GM12878 (cell line): ENCODE data around the gene CELF2. TPM values are rescaled to one million over a fixed set of nuclear protein-coding genes. Genes with fewer than 3 reads are reported as not detected.
A peak's percentile ranks its signal among the peaks of the same experiment; 100 is the strongest.

ENCODE experiments used
- ATAC-seq: fragments of 200-7000 bp; cut with Tn5 transposase; 3 replicates; pipeline ENCODE4 v1.9.1; 2020; ENCODE audit warnings: mild to moderate bottlenecking, moderate library complexity
- BruUV-seq: library from RNA; stranded (reverse); fragments of 400-500 nt; replicated peaks from 2 replicates; lab custom pipeline; 2021; lab: Mats Ljungman, UMichigan
- CTCF ChIA-PET: fragments of 300-600 bp; sonication (Branson Sonifier 250); formaldehyde crosslinking; extraction: SDS; loops from one replicate; lab custom pipeline; 2021; ENCODE audit warnings: inconsistent platforms; lab: Yijun Ruan, JAX
- POLR2A ChIA-PET: fragments of 350-600 bp; formaldehyde crosslinking; extraction: SDS; loops from one replicate; lab custom pipeline; 2021; ENCODE audit warnings: inconsistent platforms; lab: Charles Lee
- RAD21 ChIA-PET: fragments of 300-600 bp; sonication (Branson Sonifier 250); formaldehyde crosslinking; loops from one replicate; lab custom pipeline; 2023; ENCODE audit warnings: antibody characterized with exemption; ENCODE audit not compliant: unreplicated experiment; lab: Charles Lee
- SMC1A ChIA-PET: fragments of 300-600 bp; sonication (Branson Sonifier 250); formaldehyde crosslinking; loops from one replicate; lab custom pipeline; 2023; ENCODE audit not compliant: unreplicated experiment, uncharacterized antibody; lab: Charles Lee
- DNase-seq: peaks from one replicate; pipeline ENCODE4 v3.0.0-alpha.2; 2011; ENCODE audit warnings: low read depth, low spot score
- FAIRE-seq: peaks from 3 replicates; lab custom pipeline; 2011; peaks lifted over from hg19 to GRCh38; lab: Jason Lieb, UNC
- H2AFZ ChIP-seq: 2 replicates; pipeline ENCODE4 v1.6.0; 2011; ENCODE audit warnings: low read depth, low read length, control low read depth; ENCODE audit not compliant: control insufficient read depth
- H3K27ac ChIP-seq: 2 replicates; pipeline ENCODE4 v1.5.1; 2011; ENCODE audit warnings: control low read depth; ENCODE audit not compliant: control insufficient read depth, insufficient read depth
- H3K27me3 ChIP-seq, 2 experiments: replicated peaks in 1 of 2; 2 replicates each; pipeline versions ENCODE4 v1.6.0 to v1.6.1; 2011; ENCODE audit warnings: low read length in 1 of 2; ENCODE audit not compliant: control insufficient read depth in 2 of 2, insufficient read depth in 2 of 2
- H3K36me3 ChIP-seq, 2 experiments: 2 replicates each; pipeline ENCODE4 v1.5.1; 2011; ENCODE audit warnings: low read length in 1 of 2; ENCODE audit not compliant: control insufficient read depth in 2 of 2, insufficient read depth in 2 of 2
- H3K4me1 ChIP-seq: 2 replicates; pipeline ENCODE4 v1.6.1; 2011; ENCODE audit warnings: mild to moderate bottlenecking, low read length, moderate library complexity, mixed read lengths; ENCODE audit not compliant: control insufficient read depth, insufficient read depth
- H3K4me2 ChIP-seq: 2 replicates; pipeline ENCODE4 v1.6.0; 2011; ENCODE audit warnings: control low read depth; ENCODE audit not compliant: control insufficient read depth, insufficient read depth
- H3K4me3 ChIP-seq: fragments of 200-600 bp; sonication (generic); 2 replicates; pipeline ENCODE4 v1.5.1; 2016
- H3K79me2 ChIP-seq: 2 replicates; pipeline ENCODE4 v1.6.0; 2011; ENCODE audit warnings: low read length; ENCODE audit not compliant: control insufficient read depth, insufficient read depth
- H3K9ac ChIP-seq: 2 replicates; pipeline ENCODE4 v1.8.0; 2011; ENCODE audit warnings: low read length, control low read depth, mixed read lengths; ENCODE audit not compliant: control insufficient read depth, insufficient read depth
- H3K9me3 ChIP-seq: replicated peaks from 3 replicates; pipeline ENCODE4 v1.5.1; 2011; ENCODE audit warnings: mild to moderate bottlenecking, low read length; ENCODE audit not compliant: control insufficient read depth, insufficient read depth
- H4K20me1 ChIP-seq: 2 replicates; pipeline ENCODE4 v1.6.0; 2011; ENCODE audit not compliant: control insufficient read depth, insufficient read depth
- NFYB ChIP-seq: IDR thresholded peaks from 2 replicates; pipeline ENCODE4 v1.6.1; 2011; ENCODE audit warnings: low read depth, mild to moderate bottlenecking, low read length, improper control_type of control experiment, moderate library complexity; ENCODE audit not compliant: insufficient read depth
- SMAD5 ChIP-seq: IDR thresholded peaks from 2 replicates; pipeline ENCODE4 v1.6.1; 2016; ENCODE audit warnings: antibody characterized with exemption, low read depth
- SMARCA5 ChIP-seq: fragments of 450-650 bp; IDR thresholded peaks from 2 replicates; pipeline ENCODE4 v1.6.1; 2017; ENCODE audit warnings: mild to moderate bottlenecking
- ZNF592 ChIP-seq: fragments of 450-650 bp; IDR thresholded peaks from 2 replicates; pipeline ENCODE4 v1.6.1; 2017; ENCODE audit warnings: mild to moderate bottlenecking, moderate library complexity
- WGBS: methylation state at CpG from one replicate; pipeline ENCODE4 v1.1.6; 2016; ENCODE audit warnings: low lambda C conversion rate; ENCODE audit not compliant: insufficient replicate concordance, insufficient coverage; ENCODE audit errors: missing lambda C conversion rate; 5-methylcytosine and 5-hydroxymethylcytosine counted together
- in situ Hi-C: fragments of 300-500 bp; cut with MboI; formaldehyde crosslinking; loops from 9 replicates; pipeline ENCODE4 v1.14.3; 2018; ENCODE audit warnings: mixed read lengths
- intact Hi-C: fragments of 100-400 bp; cut with micrococcal nuclease; formaldehyde crosslinking; loops from one replicate; pipeline ENCODE4 v1.14.2; 2022; ENCODE audit not compliant: unreplicated experiment
- polyA plus RNA-seq, 11 experiments: library from polyadenylated mRNA; depleted of rRNA in 4 of 11; unstranded in 6 of 11; stranded (reverse) in 5 of 11; fragments of >200 nt; fragmentation: Nextera tagmentation in 4 of 11; fragmentation: Illumina TruSeq in 1 of 11; extraction: Ambion mirVana in 4 of 11; extraction: Trizol in 1 of 11; gene quantifications; 1 replicate in 1 of 11; 2 replicates in 10 of 11; pipeline versions ENCODE4 v1.2.1 to v1.2.3, GENCODE V29; 2011 to 2016; ENCODE audit warnings: inconsistent platforms in 2 of 11, missing spikeins in 2 of 11, low read depth in 1 of 11
- total RNA-seq, 4 experiments: library from RNA; depleted of rRNA in 3 of 4; stranded (reverse); fragments of >200 nt in 3 of 4; fragmentation: Illumina TruSeq in 1 of 4; extraction: Trizol in 1 of 4; gene quantifications; 2 replicates each; pipeline versions ENCODE4 v1.2.1 to v1.2.3, GENCODE V29; 2013 to 2021

The CELF2 gene
- total and polyA plus RNA-seq, 10 of the 15 experiments (the other 5 are each of a cell fraction or from before 2014, with no cell fraction given) = 20.8 to 129 (median 86.3) TPM

GRCh38 chr10:11183015-11183414 is 165.3 kb downstream of the CELF2 start:
- in situ Hi-C loops = no loop called here
- TF ChIP-seq SMAD5 (no peak), SMARCA5 (no peak), ZNF592 (no peak), NFYB (no peak)
- TF ChIP-seq, all 136 proteins: peak for 0
- Histone ChIP-seq H3K4me2 (peak overlapping the region; percentile 49), H4K20me1 (no peaks in the 10 kb centered on the region; the same call in 1 of the 2 replicates), H3K9ac (no peak overlapping the region), H3K4me1 (peaks cover 46% of the 10 kb centered on the region), H3K79me2 (peaks cover 100% of the 10 kb centered on the region), H3K36me3 (peaks cover 17 to 49% of the 10 kb centered on the region in 2 experiments), H3K27me3 (no peaks in the 10 kb centered on the region), H3K27ac (no peak overlapping the region), H2AFZ (no peak overlapping the region), H3K4me3 (no peak overlapping the region), H3K9me3 (peaks cover 26% of the 10 kb centered on the region)
- SMC1A ChIA-PET = interaction anchor here (0.6 to 2.0 kb wide), 11 partner anchors 9 to 86 kb away, joined by 3 to 17 read pairs (median 4); no protein-coding TSS in a partner anchor
- FAIRE-seq = no peak
- POLR2A ChIA-PET = interaction anchor here (0.6 to 1.6 kb wide), 4 partner anchors 8 to 53 kb away, joined by 3 to 4 read pairs (median 3); no protein-coding TSS in a partner anchor
- RAD21 ChIA-PET = interaction anchor here (1.8 kb wide), 1 partner anchor 87 kb away, joined by 5 read pairs; no protein-coding TSS in a partner anchor
- ATAC-seq = no peak
- intact Hi-C loops = no loop called here
- no TSS peak for BruUV-seq
- no peak for DNase-seq
- CTCF ChIA-PET = interaction anchor here (1.0 to 2.1 kb wide), 2 partner anchors 15 to 87 kb away, joined by 3 to 5 read pairs; no protein-coding TSS in a partner anchor
- WGBS = 91% methylated on average over 2 of the region's 2 CpGs
